ACC112 (cell line): ENCODE results near the gene MRLN.
"Not testable (repeated sequence)": the region's sequence is repeated elsewhere in the genome, so short reads cannot be mapped to it uniquely, and the experiment has no call there.

Source experiments
- H2AFZ ChIP-seq: fragments of 200-600 bp; sonication (generic); one replicate; pipeline ENCODE4 v1.6.0; 2017; ENCODE audit warnings: antibody characterized with exemption, low read length; ENCODE audit not compliant: unreplicated experiment
- H3K27ac ChIP-seq: fragments of 200-600 bp; sonication (generic); 2 replicates; pipeline ENCODE4 v1.5.1; 2014; ENCODE audit warnings: low read depth, mild to moderate bottlenecking, antibody characterized with exemption, low read length, moderate library complexity
- H3K27me3 ChIP-seq: fragments of 200-600 bp; sonication (generic); 2 replicates; pipeline ENCODE4 v1.6.1; 2014; ENCODE audit warnings: mild to moderate bottlenecking, antibody characterized with exemption, low read length, moderate library complexity, mixed read lengths; ENCODE audit not compliant: insufficient read depth
- H3K36me3 ChIP-seq: fragments of 200-600 bp; sonication (generic); 2 replicates; pipeline ENCODE4 v1.6.1; 2016; ENCODE audit warnings: mild to moderate bottlenecking, antibody characterized with exemption, low read length, moderate library complexity, mixed read lengths; ENCODE audit not compliant: insufficient read depth
- H3K4me1 ChIP-seq: fragments of 200-600 bp; sonication (generic); one replicate; pipeline ENCODE4 v1.6.1; 2016; ENCODE audit warnings: low read length, mixed read lengths; ENCODE audit not compliant: insufficient read depth, unreplicated experiment, control insufficient read depth
- H3K4me3 ChIP-seq: fragments of 200-600 bp; sonication (generic); 2 replicates; pipeline ENCODE4 v1.5.1; 2014; ENCODE audit warnings: mild to moderate bottlenecking, low read depth, low read length
- H3K79me2 ChIP-seq: fragments of 200-600 bp; sonication (generic); one replicate; pipeline ENCODE4 v1.6.0; 2016; ENCODE audit warnings: low read length; ENCODE audit not compliant: control insufficient read depth, unreplicated experiment, insufficient read depth

Gene MRLN

GRCh38 chr10:59748834-59749233 is 4.4 kb downstream of the MRLN start:
- no peak overlapping the region for H3K27ac ChIP-seq
- peaks cover 60% of the 10 kb centered on the region for H3K27me3 ChIP-seq
- H3K4me3 ChIP-seq = no peak overlapping the region
- H3K4me1 ChIP-seq = no peaks in the 10 kb centered on the region
- no peaks in the 10 kb centered on the region for H3K36me3 ChIP-seq
- H2AFZ ChIP-seq = no peak overlapping the region
- H3K79me2 ChIP-seq = no peaks in the 10 kb centered on the region

DNA sequence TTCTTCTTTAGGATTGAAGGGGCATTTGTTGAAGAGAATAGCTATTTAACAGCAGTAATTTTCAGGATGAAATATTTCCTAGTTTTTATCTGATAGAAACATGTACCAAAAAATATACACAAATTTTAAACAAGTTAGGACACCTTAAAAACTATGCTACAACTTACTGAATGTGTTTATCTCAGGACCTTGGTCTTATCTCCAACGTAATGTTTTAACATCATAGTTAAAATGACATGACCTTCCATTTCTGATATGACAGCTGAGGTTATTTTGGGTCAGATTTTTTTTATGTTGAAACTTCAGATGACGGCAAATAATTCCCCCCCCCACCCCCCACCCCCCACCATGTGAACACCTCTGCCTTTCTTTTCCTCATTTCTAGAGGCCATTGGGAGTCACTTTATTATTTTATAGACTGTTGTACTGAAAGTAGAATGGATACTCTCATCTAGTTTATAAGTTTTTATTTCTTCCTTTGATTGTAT is 8.0 kb downstream of the MRLN start:
- Histone ChIP-seq H3K27ac (no peak overlapping the region), H3K27me3 (peaks cover 30% of the 10 kb centered on the region), H3K4me1 (no peaks in the 10 kb centered on the region), H2AFZ (no peak overlapping the region), H3K4me3 (no peak overlapping the region), H3K79me2 (no peaks in the 10 kb centered on the region), H3K36me3 (no peaks in the 10 kb centered on the region)

DNA sequence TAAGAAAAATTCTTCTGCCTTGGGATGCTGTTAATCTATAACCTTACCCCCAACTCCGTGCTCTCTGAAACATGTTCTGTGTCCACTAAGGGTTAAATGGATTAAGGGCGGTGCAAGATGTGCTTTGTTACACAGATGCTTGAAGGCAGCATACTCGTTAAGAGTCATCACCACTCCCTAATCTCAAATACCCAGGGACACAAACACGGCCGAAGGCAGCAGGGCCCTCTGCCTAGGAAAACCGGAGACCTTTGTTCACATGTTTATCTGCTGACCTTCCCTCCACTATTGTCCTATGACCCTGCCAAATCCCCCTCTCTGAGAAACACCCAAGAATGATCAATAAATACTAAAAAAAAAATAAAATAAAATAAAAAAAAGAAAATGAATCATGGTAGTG is 8.5 kb downstream of the MRLN start:
- H3K27me3 ChIP-seq = peaks cover 28% of the 10 kb centered on the region

GRCh38 chr10:59744156-59744555 is 9.1 kb downstream of the MRLN start:
- H3K4me3 ChIP-seq, H3K79me2 ChIP-seq, H2AFZ ChIP-seq, H3K36me3 ChIP-seq, H3K27ac ChIP-seq, H3K4me1 ChIP-seq: not testable (repeated sequence)
- peaks cover 28% of the 10 kb centered on the region for H3K27me3 ChIP-seq

More for the DNA sequence above, 8.5 kb downstream of the MRLN start:
- H3K27ac ChIP-seq, H3K79me2 ChIP-seq, H2AFZ ChIP-seq, H3K36me3 ChIP-seq, H3K4me1 ChIP-seq, H3K4me3 ChIP-seq: not testable (repeated sequence)

DNA sequence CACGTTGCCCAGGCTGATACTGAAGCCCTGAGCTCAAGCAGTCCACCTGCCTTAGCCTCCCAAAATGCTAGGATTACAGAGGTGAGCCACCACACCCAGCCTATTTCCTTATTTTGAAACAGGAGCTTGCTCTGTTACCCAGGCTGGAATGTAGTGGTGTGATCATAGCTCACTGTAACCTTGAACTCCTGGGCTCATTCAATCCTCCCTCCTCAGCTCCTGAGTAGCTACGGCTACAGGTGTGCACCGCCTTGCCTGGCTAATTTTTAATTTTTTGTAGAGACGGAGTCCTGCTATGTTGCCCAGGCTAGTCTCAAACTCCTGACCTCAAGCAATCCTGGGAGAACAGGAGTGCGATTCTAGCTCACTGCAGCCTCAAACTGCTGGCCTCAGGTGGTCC is 11.7 kb downstream of the MRLN start:
- Histone ChIP-seq H2AFZ (no peak overlapping the region), H3K4me3 (no peak overlapping the region), H3K27me3 (peaks cover 32% of the 10 kb centered on the region), H3K79me2 (no peaks in the 10 kb centered on the region), H3K27ac (no peak overlapping the region), H3K4me1 (no peaks in the 10 kb centered on the region), H3K36me3 (no peaks in the 10 kb centered on the region)

DNA sequence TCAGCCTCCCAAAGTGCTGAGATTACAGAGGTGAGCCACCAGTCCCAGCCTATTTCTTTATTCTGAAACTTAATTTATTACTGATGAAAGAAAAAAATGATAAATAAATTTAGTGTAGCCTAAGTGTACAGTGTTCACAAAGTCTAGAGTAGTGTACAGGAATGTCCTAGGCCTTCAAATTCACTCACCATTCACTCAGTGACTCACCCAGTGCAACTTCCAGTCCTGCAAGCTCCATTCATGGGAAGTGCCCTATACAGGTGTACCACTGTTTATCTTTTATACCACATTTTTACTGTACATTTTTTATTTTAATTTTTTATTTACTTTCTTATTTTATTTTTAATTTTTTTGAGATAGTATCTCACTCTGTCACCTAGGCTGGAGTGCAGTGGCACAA is 12.2 kb downstream of the MRLN start:
- Histone ChIP-seq H3K36me3 (no peaks in the 10 kb centered on the region), H3K4me3 (no peak overlapping the region), H3K27ac (no peak overlapping the region), H3K27me3 (peaks cover 37% of the 10 kb centered on the region), H2AFZ (no peak overlapping the region), H3K4me1 (no peaks in the 10 kb centered on the region), H3K79me2 (no peaks in the 10 kb centered on the region)

DNA sequence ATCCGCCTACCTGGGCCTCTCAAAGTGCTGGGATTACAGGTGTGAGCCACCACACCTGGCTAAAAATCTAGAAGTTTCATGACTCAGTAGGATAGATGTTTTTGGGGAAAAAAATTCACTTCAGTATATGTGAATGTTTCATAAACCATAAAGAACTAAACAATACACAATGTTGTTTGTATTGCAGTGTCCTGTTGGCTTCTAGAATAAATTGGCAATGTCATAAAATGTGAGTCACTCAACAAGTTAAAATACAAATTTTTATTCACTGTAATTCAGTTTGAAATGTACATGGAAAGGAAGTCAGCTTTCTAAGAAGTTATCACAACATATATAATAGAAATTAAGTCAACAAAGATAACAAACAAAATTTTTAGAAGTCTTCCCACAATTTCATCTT is 16.5 kb downstream of the MRLN start:
- H3K4me1 ChIP-seq = no peaks in the 10 kb centered on the region
- H3K79me2 ChIP-seq = no peaks in the 10 kb centered on the region
- H3K4me3 ChIP-seq = no peak overlapping the region
- H3K27ac ChIP-seq = no peak overlapping the region
- H2AFZ ChIP-seq = no peak overlapping the region
- no peaks in the 10 kb centered on the region for H3K36me3 ChIP-seq
- peaks cover 53% of the 10 kb centered on the region for H3K27me3 ChIP-seq

DNA sequence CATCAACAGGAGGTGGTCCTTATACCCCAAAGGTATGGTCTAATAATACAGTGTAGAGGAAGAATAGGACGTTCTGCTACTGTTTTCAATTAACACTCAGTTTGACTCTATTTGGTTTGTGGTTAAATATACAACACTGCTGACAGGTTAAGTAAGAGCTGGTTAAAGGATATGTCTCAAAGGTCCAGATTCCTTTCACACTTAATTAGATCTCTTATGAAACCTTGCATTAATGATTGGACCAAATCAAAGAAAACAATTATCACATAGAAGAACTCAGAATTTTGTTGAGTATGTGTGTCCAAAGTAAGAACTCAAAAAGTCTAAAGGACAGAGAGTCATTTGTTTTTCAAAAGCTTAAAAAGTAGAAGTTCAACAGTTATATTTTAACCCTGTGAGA is 18.0 kb downstream of the MRLN start:
- H3K36me3 ChIP-seq = no peaks in the 10 kb centered on the region
- H3K79me2 ChIP-seq = no peaks in the 10 kb centered on the region
- peaks cover 53% of the 10 kb centered on the region for H3K27me3 ChIP-seq
- H3K4me1 ChIP-seq = no peaks in the 10 kb centered on the region
- no peak overlapping the region for H3K4me3 ChIP-seq
- no peak overlapping the region for H3K27ac ChIP-seq
- no peak overlapping the region for H2AFZ ChIP-seq

DNA sequence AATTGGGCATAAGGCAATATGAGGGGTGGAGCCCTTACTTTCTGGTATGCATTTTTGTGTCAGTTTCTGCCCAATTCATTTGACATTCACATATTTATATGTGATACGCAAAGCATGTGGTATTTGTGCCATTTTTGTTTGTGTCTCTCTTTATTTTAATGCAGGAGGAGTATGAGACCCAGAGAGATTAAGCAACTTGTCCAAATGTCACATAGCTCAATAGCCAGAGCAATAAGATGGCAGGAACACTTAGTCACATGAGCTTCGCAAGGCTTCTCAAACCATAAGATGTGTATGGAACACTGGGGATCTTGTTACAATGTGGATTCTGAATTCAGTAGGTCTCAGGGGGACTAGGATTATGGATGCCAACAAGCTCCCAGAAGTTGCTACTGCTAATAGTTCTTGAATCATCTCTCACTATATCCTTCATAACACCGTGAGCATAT is 19.2 kb downstream of the MRLN start:
- Histone ChIP-seq H3K36me3 (no peaks in the 10 kb centered on the region), H3K79me2 (no peaks in the 10 kb centered on the region), H3K4me1 (no peaks in the 10 kb centered on the region), H2AFZ (no peak overlapping the region), H3K4me3 (no peak overlapping the region), H3K27me3 (peaks cover 48% of the 10 kb centered on the region), H3K27ac (no peak overlapping the region)

GRCh38 chr10:59733321-59734013 is 19.8 kb downstream of the MRLN start:
- H3K27me3 ChIP-seq = peaks cover 45% of the 10 kb centered on the region
- H3K4me1 ChIP-seq, H3K79me2 ChIP-seq, H2AFZ ChIP-seq, H3K4me3 ChIP-seq, H3K27ac ChIP-seq, H3K36me3 ChIP-seq: not testable (repeated sequence)

DNA sequence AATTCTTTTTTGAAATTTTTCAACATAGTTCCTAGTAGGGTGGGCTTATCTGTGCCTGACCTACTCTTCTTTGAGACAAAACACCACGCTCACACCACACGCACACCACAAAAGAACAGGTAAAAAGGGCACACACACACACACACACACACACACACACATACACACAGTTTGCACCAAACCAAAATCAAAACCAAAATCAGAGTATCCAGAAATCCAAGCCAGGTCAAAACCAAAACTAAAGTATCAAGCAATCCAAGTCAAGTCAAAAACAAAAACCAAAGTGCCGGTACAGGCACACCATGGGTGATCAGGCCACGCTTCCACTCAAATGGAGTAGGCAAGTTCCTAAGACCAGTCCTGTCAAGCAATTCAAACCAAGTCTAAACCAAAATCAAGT is 20.4 kb downstream of the MRLN start:
- not testable (repeated sequence) for H3K4me3 ChIP-seq, H2AFZ ChIP-seq, H3K79me2 ChIP-seq, H3K27ac ChIP-seq, H3K4me1 ChIP-seq, H3K36me3 ChIP-seq
- peaks cover 39% of the 10 kb centered on the region for H3K27me3 ChIP-seq
